OCI-LY1 (cell line): ENCODE measurements around the gene VSIG8.

Experiments used
- H2AFZ ChIP-seq: fragments of 200-600 bp; sonication (generic), shearing (Covaris generic); 2 replicates; pipeline ENCODE4 v1.6.0; 2014; ENCODE audit warnings: antibody characterized with exemption, mild to moderate bottlenecking, low read length
- H3F3A ChIP-seq: fragments of 200-600 bp; sonication (generic), shearing (Covaris generic); 2 replicates; pipeline ENCODE4 v1.6.0; 2014; ENCODE audit warnings: mild to moderate bottlenecking, antibody characterized with exemption, low read length, moderate library complexity; ENCODE audit not compliant: insufficient read depth
- H3K27ac ChIP-seq: fragments of 200-600 bp; sonication (generic); 2 replicates; pipeline ENCODE4 v1.5.1; 2014; ENCODE audit warnings: low read length, mixed run types, mild to moderate bottlenecking, low read depth; ENCODE audit not compliant: poor library complexity, severe bottlenecking
- H3K27me3 ChIP-seq: fragments of 200-600 bp; sonication (generic); 2 replicates; pipeline ENCODE4 v1.6.0; 2014; ENCODE audit warnings: antibody characterized with exemption, mild to moderate bottlenecking, low read length, moderate library complexity; ENCODE audit not compliant: insufficient read depth
- H3K36me3 ChIP-seq: fragments of 200-600 bp; sonication (generic); 2 replicates; pipeline ENCODE4 v1.6.1; 2014; ENCODE audit warnings: mild to moderate bottlenecking, antibody characterized with exemption, low read length, moderate library complexity, mixed read lengths; ENCODE audit not compliant: insufficient read depth
- H3K4me1 ChIP-seq: fragments of 200-600 bp; sonication (generic); 2 replicates; pipeline ENCODE4 v1.5.1; 2014; ENCODE audit warnings: mild to moderate bottlenecking, low read length, moderate library complexity; ENCODE audit not compliant: insufficient read depth, severe bottlenecking
- H3K4me2 ChIP-seq: fragments of 200-600 bp; sonication (generic), shearing (Covaris generic); 2 replicates; pipeline ENCODE4 v1.6.1; 2014; ENCODE audit warnings: low read length
- H3K4me3 ChIP-seq: fragments of 200-600 bp; sonication (generic); 2 replicates; pipeline ENCODE4 v1.5.1; 2014; ENCODE audit warnings: low read length, low read depth, mild to moderate bottlenecking, mixed read lengths; ENCODE audit not compliant: poor library complexity, severe bottlenecking
- H3K79me2 ChIP-seq: fragments of 200-600 bp; shearing (Covaris generic); 2 replicates; pipeline ENCODE4 v1.6.1; 2016; ENCODE audit warnings: mixed run types, low read length, mixed read lengths; ENCODE audit not compliant: insufficient read depth
- H3K9ac ChIP-seq: fragments of 200-600 bp; sonication (generic), shearing (Covaris generic); 2 replicates; pipeline ENCODE4 v1.6.1; 2014; ENCODE audit warnings: mild to moderate bottlenecking, low read length, mixed read lengths
- H3K9me2 ChIP-seq: fragments of 200-600 bp; sonication (generic), shearing (Covaris generic); 2 replicates; pipeline ENCODE4 v1.6.1; 2014; ENCODE audit warnings: low read depth, mild to moderate bottlenecking, low read length, mixed read lengths
- H3K9me3 ChIP-seq: fragments of 200-600 bp; shearing (Covaris generic); 2 replicates; pipeline ENCODE4 v1.6.1; 2014; ENCODE audit warnings: low read length, mixed read lengths
- H4K20me1 ChIP-seq: fragments of 200-600 bp; sonication (generic), shearing (Covaris generic); 2 replicates; pipeline ENCODE4 v1.6.0; 2016; ENCODE audit warnings: mild to moderate bottlenecking, low read length; ENCODE audit not compliant: insufficient read depth
- EZH2 ChIP-seq: fragments of 200-600 bp; sonication (generic), shearing (Covaris generic); IDR thresholded peaks from 2 replicates; pipeline ENCODE4 v1.8.0; 2017; ENCODE audit warnings: borderline replicate concordance, mixed run types, mild to moderate bottlenecking, antibody characterized with exemption, low read length, moderate library complexity, mixed read lengths
- TF ChIP-seq, protein P1 (sequence below): fragments of 200-600 bp; sonication (generic), shearing (Covaris generic); IDR thresholded peaks from 2 replicates; pipeline ENCODE4 v1.5.1; 2017; ENCODE audit warnings: mild to moderate bottlenecking, antibody characterized with exemption, low read length, moderate library complexity, mixed read lengths

Gene VSIG8

GRCh38 chr1:159835862-159836525 is 26.5 kb downstream of the VSIG8 start:
- H3K27me3 ChIP-seq = 0 out of 2 replicates have a peak, but pooled peaks cover 6% of the 10 kb centered on the region

GRCh38 chr1:159835356-159835755 is 27.1 kb downstream of the VSIG8 start:
- H3K27ac ChIP-seq = no peak overlapping the region
- H3K4me3 ChIP-seq = no peak overlapping the region
- no peak overlapping the region for H3K9ac ChIP-seq
- no peak overlapping the region for H3K4me2 ChIP-seq
- TF ChIP-seq, protein P1, sequence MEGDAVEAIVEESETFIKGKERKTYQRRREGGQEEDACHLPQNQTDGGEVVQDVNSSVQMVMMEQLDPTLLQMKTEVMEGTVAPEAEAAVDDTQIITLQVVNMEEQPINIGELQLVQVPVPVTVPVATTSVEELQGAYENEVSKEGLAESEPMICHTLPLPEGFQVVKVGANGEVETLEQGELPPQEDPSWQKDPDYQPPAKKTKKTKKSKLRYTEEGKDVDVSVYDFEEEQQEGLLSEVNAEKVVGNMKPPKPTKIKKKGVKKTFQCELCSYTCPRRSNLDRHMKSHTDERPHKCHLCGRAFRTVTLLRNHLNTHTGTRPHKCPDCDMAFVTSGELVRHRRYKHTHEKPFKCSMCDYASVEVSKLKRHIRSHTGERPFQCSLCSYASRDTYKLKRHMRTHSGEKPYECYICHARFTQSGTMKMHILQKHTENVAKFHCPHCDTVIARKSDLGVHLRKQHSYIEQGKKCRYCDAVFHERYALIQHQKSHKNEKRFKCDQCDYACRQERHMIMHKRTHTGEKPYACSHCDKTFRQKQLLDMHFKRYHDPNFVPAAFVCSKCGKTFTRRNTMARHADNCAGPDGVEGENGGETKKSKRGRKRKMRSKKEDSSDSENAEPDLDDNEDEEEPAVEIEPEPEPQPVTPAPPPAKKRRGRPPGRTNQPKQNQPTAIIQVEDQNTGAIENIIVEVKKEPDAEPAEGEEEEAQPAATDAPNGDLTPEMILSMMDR = no peak
- TF ChIP-seq EZH2 = no peak
- no peaks in the 10 kb centered on the region for H3K9me2 ChIP-seq
- no peak overlapping the region for H2AFZ ChIP-seq
- no peaks in the 10 kb centered on the region for H3K79me2 ChIP-seq
- H3K4me1 ChIP-seq = no peaks in the 10 kb centered on the region
- H3K36me3 ChIP-seq = no peaks in the 10 kb centered on the region
- H3K9me3 ChIP-seq = no peaks in the 10 kb centered on the region
- no peaks in the 10 kb centered on the region for H3F3A ChIP-seq
- 0 out of 2 replicates have a peak, but pooled peaks cover 6% of the 10 kb centered on the region for H3K27me3 ChIP-seq
- H4K20me1 ChIP-seq = no peaks in the 10 kb centered on the region

More at GRCh38 chr1:159835862-159836525, 26.5 kb downstream of the VSIG8 start:
- Histone ChIP-seq H3K9me3 (no peaks in the 10 kb centered on the region), H3F3A (no peaks in the 10 kb centered on the region), H2AFZ (no peak overlapping the region), H3K4me1 (no peaks in the 10 kb centered on the region), H3K27ac (no peak overlapping the region), H3K9me2 (no peaks in the 10 kb centered on the region), H3K36me3 (no peaks in the 10 kb centered on the region), H4K20me1 (no peaks in the 10 kb centered on the region), H3K79me2 (no peaks in the 10 kb centered on the region), H3K4me2 (no peak overlapping the region), H3K9ac (no peak overlapping the region), H3K4me3 (no peak overlapping the region)
- TF ChIP-seq EZH2 = no peak
- TF ChIP-seq, protein P1 = peak; percentile 14; the same call in 1 of the 2 replicates

DNA sequence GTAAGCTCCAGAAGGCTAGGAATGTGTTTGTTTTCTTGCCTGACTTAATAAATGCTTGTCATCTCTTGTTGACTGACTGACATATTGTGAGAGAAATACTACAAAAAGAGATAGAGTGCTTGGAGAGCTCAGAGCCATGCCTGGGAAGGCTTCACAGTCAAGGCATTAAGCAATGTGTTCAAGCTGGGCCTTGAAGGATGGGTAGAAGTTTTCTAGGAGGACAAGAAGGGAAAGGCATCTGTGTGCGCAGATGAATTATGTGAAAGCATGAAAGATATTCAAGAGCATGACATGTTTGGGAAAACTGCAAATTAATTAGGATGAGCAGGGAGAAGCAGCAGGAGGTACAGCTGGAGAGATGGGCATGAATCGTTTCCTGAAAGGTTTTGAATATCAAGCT is 30.1 kb downstream of the VSIG8 start:
- no peaks in the 10 kb centered on the region for H3K36me3 ChIP-seq
- no peaks in the 10 kb centered on the region for H4K20me1 ChIP-seq
- no peak overlapping the region for H3K4me3 ChIP-seq
- no peaks in the 10 kb centered on the region for H3K9me3 ChIP-seq
- no peaks in the 10 kb centered on the region for H3F3A ChIP-seq
- no peak overlapping the region for H2AFZ ChIP-seq
- H3K4me2 ChIP-seq = no peak overlapping the region
- no peaks in the 10 kb centered on the region for H3K9me2 ChIP-seq
- H3K4me1 ChIP-seq = no peaks in the 10 kb centered on the region
- H3K27ac ChIP-seq = no peak overlapping the region
- H3K79me2 ChIP-seq = no peaks in the 10 kb centered on the region
- no peak overlapping the region for H3K9ac ChIP-seq
- TF ChIP-seq EZH2 = no peak
- TF ChIP-seq, protein P1 = no peak
- no peaks in the 10 kb centered on the region; the same call in 1 of the 2 replicates for H3K27me3 ChIP-seq
